CD4-positive, alpha-beta T cell treated with Interleukin-6 at 100 ng/mL for 8 hours (primary cell): ENCODE measurements around the gene BRSK2.

Source experiments
- DNase-seq: peaks from one replicate; pipeline ENCODE4 v3.0.0-alpha.2; 2020; ENCODE audit warnings: mixed read lengths, low spot score

BRSK2 gene

DNA sequence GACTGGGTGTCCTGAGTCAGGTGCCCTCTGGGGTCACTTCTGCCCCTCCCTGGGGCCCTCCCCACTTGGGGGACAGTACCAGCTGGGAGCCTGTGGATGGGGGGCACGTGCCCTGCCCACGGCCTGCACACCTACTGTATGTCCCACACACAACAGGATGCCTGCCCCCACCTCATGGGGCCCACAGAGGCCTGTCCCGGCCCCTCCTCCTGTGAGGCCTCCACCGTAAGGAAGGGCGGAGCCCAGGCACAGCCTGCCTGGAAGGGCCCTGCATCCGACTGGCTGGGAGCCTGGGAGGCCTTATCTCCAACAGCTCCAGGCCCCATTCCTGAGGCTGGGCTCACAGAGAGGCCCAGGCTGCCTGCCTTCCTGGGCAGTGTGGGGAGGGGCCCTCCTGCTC lies 47.8 kb downstream of the BRSK2 start:
- DNase-seq, result no peak

GRCh38 chr11:1438261-1438966 lies 48.7 kb downstream of the BRSK2 start:
- DNase-seq, result no peak

DNA sequence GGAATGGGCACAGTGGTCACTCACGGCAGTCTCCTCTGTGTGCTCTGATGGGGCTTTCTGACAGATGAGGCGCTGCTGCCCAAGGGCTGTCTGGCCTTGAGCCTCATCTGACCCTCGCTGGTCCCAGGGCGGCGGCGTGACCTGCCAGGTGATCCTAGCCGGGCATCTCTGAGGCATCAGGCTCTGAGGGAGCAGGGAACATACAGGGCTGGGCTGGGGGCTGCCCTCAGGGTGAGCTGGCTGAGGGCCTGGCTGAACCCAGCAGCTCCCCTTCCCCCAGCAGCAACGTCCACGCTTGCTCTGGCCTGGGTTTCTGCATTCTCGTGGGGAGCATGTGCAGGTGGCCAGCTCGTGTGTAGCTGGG lies 49.2 kb downstream of the BRSK2 start:
- no peak for DNase-seq

- no peak for DNase-seq
These were observed 49.6 kb downstream of the BRSK2 start for GRCh38 chr11:1439341-1439740.

GRCh38 chr11:1440066-1440465 lies 50.3 kb downstream of the BRSK2 start:
- DNase-seq, result no peak

GRCh38 chr11:1440496-1440895 lies 50.8 kb downstream of the BRSK2 start:
- DNase-seq, result no peak

DNA sequence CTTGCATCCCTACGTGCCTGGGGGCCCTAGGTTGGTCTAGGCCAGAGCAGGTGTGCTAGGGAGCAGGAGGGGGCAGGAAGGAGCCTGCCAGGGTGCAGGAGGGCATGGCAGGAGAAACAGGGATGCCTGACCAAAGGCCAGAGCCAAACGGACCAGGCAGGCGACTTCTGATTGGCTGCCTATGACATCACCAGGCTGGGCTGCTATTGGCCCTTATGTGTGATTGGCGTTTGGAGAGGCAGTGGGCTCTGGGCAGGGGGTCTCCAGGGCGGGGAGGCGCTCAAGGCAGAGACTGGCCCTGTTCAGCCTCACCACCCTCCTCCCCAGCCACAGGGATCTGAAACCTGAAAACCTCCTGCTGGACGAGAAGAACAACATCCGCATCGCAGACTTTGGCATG lies 52.4 kb downstream of the BRSK2 start:
- DNase-seq, result no peak

- no peak for DNase-seq
These were observed 53.2 kb downstream of the BRSK2 start for GRCh38 chr11:1442807-1443366.

DNA sequence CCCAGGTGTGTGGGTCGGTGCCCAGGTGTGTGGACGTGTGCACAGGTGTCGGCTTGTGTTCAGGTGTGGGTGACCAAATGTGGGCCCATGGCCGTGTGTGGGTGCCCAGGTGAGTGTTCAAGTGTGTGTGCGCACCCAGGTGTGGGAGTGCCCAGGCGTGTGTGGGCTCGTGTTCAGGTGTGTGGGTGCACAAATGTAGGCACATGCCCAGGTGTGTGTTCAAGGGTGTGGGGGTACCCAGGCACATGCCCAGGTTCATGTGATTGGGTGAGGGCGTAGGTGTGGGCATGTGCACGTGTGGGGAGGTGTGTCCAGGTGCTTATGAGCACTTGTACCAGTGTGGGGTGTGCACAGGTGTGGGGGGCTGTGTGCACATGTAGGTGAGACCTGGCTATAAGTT lies 54.0 kb downstream of the BRSK2 start:
- DNase-seq, result no peak

GRCh38 chr11:1444321-1444720 lies 54.6 kb downstream of the BRSK2 start:
- no peak for DNase-seq

DNA sequence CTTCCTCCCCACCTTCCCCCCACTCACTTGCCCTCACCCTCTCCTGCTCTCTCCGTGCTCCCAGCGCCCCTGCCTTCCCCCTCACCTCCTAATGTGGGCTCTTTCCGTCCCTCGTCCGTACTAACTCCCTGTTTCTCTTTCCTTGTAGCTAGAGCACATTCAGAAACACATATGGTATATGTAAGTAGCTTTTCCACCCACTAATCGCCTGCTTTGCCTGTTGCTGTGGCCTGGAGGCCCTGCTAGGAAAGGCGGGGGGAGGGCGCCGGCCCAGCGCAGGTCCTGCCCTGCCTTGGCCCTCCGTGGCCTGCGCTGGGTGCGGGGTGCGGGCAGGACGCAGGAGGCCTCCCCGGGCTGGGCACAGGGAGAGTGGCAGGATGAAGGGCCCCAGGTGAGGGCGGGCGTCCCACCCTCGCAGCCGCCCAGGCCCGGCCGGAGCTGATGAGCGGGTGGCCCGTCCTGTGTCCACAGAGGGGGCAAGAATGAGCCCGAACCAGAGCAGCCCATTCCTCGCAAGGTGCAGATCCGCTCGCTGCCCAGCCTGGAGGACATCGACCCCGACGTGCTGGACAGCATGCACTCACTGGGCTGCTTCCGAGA lies 55.2 kb downstream of the BRSK2 start:
- no peak for DNase-seq

GRCh38 chr11:1445741-1446445 lies 56.2 kb downstream of the BRSK2 start:
- no peak for DNase-seq

DNA sequence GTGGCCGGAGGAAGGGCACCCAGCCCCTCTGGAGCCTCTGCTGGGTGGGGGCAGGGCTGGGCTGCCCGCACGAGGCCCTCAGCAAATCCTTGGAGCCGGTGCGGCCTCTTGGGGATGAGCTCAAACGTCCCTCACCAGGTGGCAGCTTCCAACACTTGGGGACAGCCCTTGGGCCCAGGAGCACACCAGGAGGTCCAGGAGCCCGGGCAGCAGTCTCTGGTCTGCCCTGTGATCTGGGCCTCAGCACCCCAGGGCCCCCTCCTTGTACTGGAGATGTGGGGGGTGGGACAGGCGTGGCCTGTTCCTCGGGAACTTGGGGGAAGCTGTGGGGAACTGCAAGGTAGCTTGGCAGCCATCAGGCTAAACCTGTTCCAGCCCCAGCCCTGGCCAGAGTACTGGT lies 56.9 kb downstream of the BRSK2 start:
- no peak for DNase-seq

DNA sequence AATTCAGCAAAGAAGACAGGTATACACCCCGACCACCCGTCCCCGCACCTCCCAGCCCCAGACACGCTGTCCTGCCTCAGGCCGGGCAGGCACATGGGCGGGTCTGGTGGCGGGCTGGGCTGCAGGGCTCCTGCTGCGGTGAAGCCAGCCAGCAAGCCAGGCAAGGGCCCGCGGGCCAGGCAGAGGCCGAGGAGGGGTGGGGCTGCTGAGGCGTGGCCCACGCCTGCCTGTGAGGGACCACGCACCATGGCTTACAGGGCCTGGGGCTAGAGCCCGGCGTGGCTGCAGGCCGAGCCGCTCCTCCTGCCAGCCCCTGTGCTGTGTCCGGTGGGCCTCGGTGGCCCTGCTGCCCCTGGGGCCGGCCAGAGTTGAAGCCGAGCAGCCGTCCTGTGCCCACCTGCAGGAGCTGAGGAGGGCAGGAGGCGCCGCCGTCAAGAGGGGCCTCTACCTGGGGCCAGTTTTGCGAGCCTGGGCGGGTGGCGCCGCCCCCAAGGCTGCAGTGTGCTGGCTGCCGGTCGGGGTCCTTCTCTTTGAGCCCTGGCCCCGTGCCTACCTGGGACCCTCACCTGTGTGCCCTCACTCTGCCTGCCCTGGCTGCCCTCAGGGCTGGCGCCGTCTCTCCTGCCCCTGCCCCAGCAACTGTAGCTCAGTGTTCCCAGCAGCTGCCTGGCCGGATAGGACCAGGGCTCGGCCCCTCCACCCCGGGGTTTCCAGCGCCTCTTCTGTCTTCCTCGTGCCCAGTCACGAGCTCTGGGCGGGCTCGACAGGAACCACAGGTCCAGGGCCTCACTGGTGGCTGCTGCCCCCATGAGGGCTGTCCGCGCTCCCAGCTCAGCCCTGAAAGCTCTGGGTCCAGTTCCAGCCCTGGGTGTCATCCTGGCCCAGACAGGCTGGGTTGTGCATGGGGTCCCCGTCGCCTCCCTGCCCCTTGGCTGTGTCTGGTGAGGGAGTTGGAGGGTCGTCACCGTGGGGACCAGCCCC lies 58.4 kb downstream of the BRSK2 start:
- no peak for DNase-seq

DNA sequence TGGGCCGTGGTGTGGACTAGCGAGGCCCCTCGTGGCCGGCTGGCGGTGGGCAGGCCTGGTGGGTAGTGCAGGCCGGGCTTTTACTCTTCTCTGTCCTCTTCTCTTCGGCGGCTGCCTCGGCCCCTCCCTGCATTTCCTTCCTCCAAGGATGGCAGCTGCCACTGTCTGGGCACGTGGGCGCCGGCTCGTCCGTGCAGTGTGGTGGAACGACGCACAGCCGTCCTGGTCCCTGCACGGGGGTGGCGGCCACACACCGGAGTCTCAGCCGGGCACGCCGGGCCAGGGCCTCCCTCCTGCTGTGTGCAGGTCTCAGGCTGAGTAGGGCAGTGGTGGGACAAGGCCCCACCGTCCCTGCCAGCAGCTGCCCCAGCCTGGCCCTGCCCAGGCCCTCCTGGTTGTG lies 59.1 kb downstream of the BRSK2 start:
- no peak for DNase-seq

- DNase-seq, result no peak
These were observed 59.9 kb downstream of the BRSK2 start for GRCh38 chr11:1449490-1450243.

DNA sequence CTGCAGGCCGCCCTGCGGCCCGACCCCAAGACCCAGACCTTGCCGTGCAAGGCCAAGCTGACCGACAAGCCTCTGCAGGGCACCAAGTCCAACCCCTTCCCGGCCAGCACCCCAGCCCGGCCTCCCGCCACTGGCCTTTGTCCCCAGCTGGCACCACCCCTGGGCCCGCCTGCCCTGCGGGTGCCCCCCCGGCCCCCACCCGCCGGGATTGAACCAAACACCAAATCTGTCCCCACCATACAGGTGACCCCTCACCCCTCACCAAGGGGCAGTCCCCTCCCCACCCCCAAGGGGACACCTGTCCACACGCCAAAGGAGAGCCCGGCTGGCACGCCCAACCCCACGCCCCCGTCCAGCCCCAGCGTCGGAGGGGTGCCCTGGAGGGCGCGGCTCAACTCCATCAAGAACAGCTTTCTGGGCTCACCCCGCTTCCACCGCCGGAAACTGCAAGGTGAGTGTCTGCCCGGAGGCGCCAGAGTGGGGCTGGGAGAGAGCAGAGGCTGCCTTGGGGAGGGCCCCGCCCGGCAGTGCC lies 60.7 kb downstream of the BRSK2 start:
- no peak for DNase-seq

GRCh38 chr11:1450949-1451710 lies 61.4 kb downstream of the BRSK2 start:
- DNase-seq, result no peak

DNA sequence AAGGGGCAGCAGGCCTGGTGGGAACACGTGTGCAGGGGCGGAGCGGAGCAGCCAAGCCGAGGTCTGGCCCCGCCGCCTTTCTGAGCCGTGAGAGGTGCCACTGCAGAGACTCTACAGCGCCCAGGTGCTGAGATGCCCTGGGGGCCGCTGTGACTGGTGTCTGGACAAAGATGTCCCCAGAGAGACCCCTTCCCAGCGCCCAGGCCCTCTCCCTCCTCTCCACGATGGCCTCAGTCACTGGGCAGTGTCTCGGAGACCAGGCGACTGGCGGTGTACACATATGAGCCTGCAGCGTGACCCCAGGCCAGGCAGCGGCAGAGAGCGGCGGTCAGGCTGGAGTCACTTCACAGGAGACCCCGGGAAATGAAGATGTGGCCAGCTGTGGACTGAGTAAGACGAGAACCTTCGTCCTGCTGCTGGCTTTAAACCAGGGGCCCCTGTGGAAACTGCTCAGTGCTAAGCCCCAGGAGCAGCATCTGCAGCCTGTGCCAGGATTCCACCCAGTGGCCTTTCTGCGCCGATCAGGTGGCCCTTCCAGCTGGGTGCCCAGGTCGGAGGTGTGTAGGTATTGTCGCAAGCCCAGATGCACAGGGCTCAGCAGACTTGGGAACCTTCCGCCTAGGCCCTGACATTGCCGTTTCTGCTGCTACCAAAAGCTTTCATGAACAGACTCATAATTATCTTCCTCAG lies 62.2 kb downstream of the BRSK2 start:
- DNase-seq, result no peak

DNA sequence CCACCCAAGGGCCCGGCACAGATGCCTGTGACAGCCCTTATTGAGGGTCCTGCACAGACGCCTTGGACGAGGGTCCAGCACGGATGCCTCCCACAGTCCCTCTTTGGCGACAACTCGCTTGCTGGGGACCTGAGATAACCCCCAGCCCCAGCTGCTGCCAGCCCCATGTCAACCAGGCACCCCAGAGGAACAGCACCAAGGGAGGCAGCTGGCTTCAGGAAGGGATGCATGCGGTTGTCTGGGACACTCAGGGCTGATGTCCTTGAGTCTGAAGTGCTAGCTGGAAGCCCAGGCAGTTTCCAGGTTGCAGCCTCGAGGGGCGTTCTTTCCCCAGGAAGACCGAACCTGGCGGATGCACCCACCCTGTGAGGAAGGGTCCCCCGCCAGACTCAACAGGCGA lies 63.0 kb downstream of the BRSK2 start:
- no peak for DNase-seq
